Measurements from ENCODE around the gene ARL10. TPM values are rescaled to one million over a fixed set of nuclear protein-coding genes. Genes with fewer than 3 reads are reported as not detected.
A peak's percentile ranks its signal among the peaks of the same experiment; 100 is the strongest.

The ARL10 gene
- total RNA-seq, 1 experiment from 2014 or later = 9.6 TPM

- no CpG with 5 or more reads among the region's 11 CpGs for WGBS (ENCODE audit: extremely low coverage, insufficient read length, low lambda C conversion rate)
- Histone ChIP-seq H3K14ac (ENCODE audit: insufficient read depth, low read length) (no peak overlapping the region; the same call in 1 of the 2 replicates), H3K23ac (ENCODE audit: insufficient read length, low read depth, low read length) (no peak overlapping the region), H2BK120ac (ENCODE audit: low read depth, low read length, poor library complexity, severe bottlenecking) (no peak overlapping the region), H3K4ac (ENCODE audit: low read depth, low read length) (no peak overlapping the region), H3K79me2 (ENCODE audit: insufficient read depth, low read length) (no peaks in the 10 kb centered on the region), H2BK20ac (ENCODE audit: low read depth, low read length, poor library complexity, severe bottlenecking) (no peak overlapping the region), H4K20me1 (ENCODE audit: control insufficient read depth, insufficient read depth, insufficient read length) (no peaks in the 10 kb centered on the region), H2AFZ (ENCODE audit: low read length) (peak overlapping the region; percentile 14), H3K4me2 (ENCODE audit: insufficient read depth, insufficient read length, low read length) (peak overlapping the region; percentile 32), H3K79me1 (ENCODE audit: insufficient read depth, low read depth, low read length, poor library complexity, severe bottlenecking) (no peaks in the 10 kb centered on the region), H2BK12ac (ENCODE audit: insufficient read length, low read depth, low read length) (no peak overlapping the region), H4K8ac (replicated peaks; ENCODE audit: insufficient read length, low read depth, low read length) (no peak overlapping the region), H4K91ac (ENCODE audit: insufficient read length, low read depth, low read length) (no peak overlapping the region), H3K27me3 (ENCODE audit: insufficient read depth, low read length) (no peaks in the 10 kb centered on the region; the same call in 1 of the 2 replicates), H3K9me3 (ENCODE audit: control insufficient read depth, low read depth, low read length) (no peaks in the 10 kb centered on the region), H2BK15ac (ENCODE audit: low read depth, low read length) (no peak overlapping the region), H3K4me1 (ENCODE audit: insufficient read depth, low read length) (no peaks in the 10 kb centered on the region), H2BK5ac (ENCODE audit: insufficient read length, low read length) (no peak overlapping the region), H3T11ph (ENCODE audit: low read length) (no peak overlapping the region), H3K23me2 (ENCODE audit: insufficient read length, low read depth, low read length, poor library complexity, severe bottlenecking) (peaks cover 5% of the 10 kb centered on the region), H4K5ac (ENCODE audit: insufficient read length, low read depth, low read length) (no peak overlapping the region), H2AK5ac (ENCODE audit: insufficient read length, low read length) (no peak overlapping the region), H3K9ac (ENCODE audit: extremely low read depth, insufficient read length, low read length) (no peak overlapping the region), H3K27ac (ENCODE audit: insufficient read length, low read depth, low read length) (no peak overlapping the region), H3K56ac (ENCODE audit: insufficient read length, low read depth, low read length) (no peak overlapping the region), H3K18ac (ENCODE audit: insufficient read length, low read depth, low read length) (no peak overlapping the region)
- peak overlapping the region; percentile 51 to 75 for H3K4me3 Mint-ChIP-seq
- TF ChIP-seq CTCF (conservative IDR thresholded peaks at IDR 0.05) = no peak
- no peak for DNase-seq
- H3K27ac Mint-ChIP-seq = no peak overlapping the region
- peaks cover 0 to 20% (median 17%) of the 10 kb centered on the region in 3 experiments; a peak in 5 of 7 replicates for H3K36me3 Mint-ChIP-seq (ENCODE audit: insufficient read depth in 1 of 3, low read depth in 3 of 3)
- peaks cover 22 to 33% of the 10 kb centered on the region in 2 experiments for H3K9me3 Mint-ChIP-seq
- peaks cover 26% of the 10 kb centered on the region for H3K27me3 Mint-ChIP-seq (ENCODE audit: low read depth)
- H3K4me1 Mint-ChIP-seq = peaks cover 6 to 9% of the 10 kb centered on the region in 2 experiments; a peak in 3 of 4 replicates
Observed at GRCh38 chr5:176416965-176417364, 51.7 kb downstream of the ARL10 start.

Data from H9 (cell line).